ENCODE measurements around the gene CDKN2B-AS1. TPM values are rescaled to one million over a fixed set of nuclear protein-coding genes. Genes with fewer than 3 reads are reported as not detected.
A peak's percentile ranks its signal among the peaks of the same experiment; 100 is the strongest.

The CDKN2B-AS1 gene
- total RNA-seq, 4 donors from 2014 or later = 0.72 to 0.93 TPM; not detected in 2

GRCh38 chr9:22036866-22037626, 42.5 kb downstream of the CDKN2B-AS1 start:
- DNase-seq (ENCODE audit: low spot score) (no peak), ATAC-seq (ENCODE audit: low FRiP score) (no peak)
- TF ChIP-seq, protein P1, sequence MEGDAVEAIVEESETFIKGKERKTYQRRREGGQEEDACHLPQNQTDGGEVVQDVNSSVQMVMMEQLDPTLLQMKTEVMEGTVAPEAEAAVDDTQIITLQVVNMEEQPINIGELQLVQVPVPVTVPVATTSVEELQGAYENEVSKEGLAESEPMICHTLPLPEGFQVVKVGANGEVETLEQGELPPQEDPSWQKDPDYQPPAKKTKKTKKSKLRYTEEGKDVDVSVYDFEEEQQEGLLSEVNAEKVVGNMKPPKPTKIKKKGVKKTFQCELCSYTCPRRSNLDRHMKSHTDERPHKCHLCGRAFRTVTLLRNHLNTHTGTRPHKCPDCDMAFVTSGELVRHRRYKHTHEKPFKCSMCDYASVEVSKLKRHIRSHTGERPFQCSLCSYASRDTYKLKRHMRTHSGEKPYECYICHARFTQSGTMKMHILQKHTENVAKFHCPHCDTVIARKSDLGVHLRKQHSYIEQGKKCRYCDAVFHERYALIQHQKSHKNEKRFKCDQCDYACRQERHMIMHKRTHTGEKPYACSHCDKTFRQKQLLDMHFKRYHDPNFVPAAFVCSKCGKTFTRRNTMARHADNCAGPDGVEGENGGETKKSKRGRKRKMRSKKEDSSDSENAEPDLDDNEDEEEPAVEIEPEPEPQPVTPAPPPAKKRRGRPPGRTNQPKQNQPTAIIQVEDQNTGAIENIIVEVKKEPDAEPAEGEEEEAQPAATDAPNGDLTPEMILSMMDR (IDR thresholded peaks at IDR 0.05) = no peak

GRCh38 chr9:22037954-22038690, 43.5 kb downstream of the CDKN2B-AS1 start:
- DNase-seq (ENCODE audit: low spot score) (no peak), ATAC-seq (ENCODE audit: low FRiP score) (peak; percentile 22)
- TF ChIP-seq, protein P1 (IDR thresholded peaks at IDR 0.05) = no peak

- DNase-seq (ENCODE audit: low spot score) (no peak), ATAC-seq (ENCODE audit: low FRiP score) (no peak)
- TF ChIP-seq, protein P1 (IDR thresholded peaks at IDR 0.05) = no peak
Measured at GRCh38 chr9:22039258-22039657, 44.7 kb downstream of the CDKN2B-AS1 start.

- ATAC-seq (ENCODE audit: low FRiP score) (no peak), DNase-seq (ENCODE audit: low spot score) (no peak)
- TF ChIP-seq, protein P1 (IDR thresholded peaks at IDR 0.05) = no peak
Measured at GRCh38 chr9:22040760-22041159, 46.2 kb downstream of the CDKN2B-AS1 start.

DNA sequence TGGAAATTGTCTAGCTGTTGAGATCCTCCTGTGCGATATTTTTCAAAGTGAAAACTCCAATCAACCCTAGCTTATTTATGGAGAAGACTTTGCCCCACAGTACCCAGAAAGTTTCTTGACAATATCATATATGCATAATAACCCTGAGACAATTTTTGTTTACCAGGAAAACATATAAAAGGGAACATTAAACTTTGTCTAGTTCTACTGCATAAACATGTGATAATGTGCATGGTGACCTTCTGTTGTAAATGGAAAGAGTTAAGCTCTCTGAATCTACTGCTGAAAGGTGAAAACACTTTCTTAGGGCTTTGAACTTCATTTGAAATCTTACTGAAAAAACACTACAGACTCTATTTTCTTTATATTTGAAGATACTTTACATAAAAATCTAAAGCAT, 46.8 kb downstream of the CDKN2B-AS1 start:
- TF ChIP-seq, protein P1 (IDR thresholded peaks at IDR 0.05) = no peak
- ATAC-seq (ENCODE audit: low FRiP score) (no peak), DNase-seq (ENCODE audit: low spot score) (no peak)

GRCh38 chr9:22041775-22042174, 47.2 kb downstream of the CDKN2B-AS1 start:
- ATAC-seq (ENCODE audit: low FRiP score) (no peak), DNase-seq (ENCODE audit: low spot score) (no peak)

More at GRCh38 chr9:22041775-22042174, 47.2 kb downstream of the CDKN2B-AS1 start:
- TF ChIP-seq, protein P1 (IDR thresholded peaks at IDR 0.05) = no peak

Data from omental fat pad (tissue), 4 donors.